GM06990 (cell line): ENCODE measurements around the gene ENPP7.

Experiments
- DNase-seq: peaks from one replicate; pipeline ENCODE4 v3.0.0-alpha.2; 2011; ENCODE audit not compliant: insufficient read length; ENCODE audit errors: extremely low read depth
- H3K27me3 ChIP-seq: replicated peaks from 2 replicates; pipeline ENCODE4 v1.6.0; 2011; ENCODE audit warnings: low read length; ENCODE audit not compliant: control insufficient read depth, insufficient read depth
- H3K36me3 ChIP-seq: 2 replicates; pipeline ENCODE4 v1.5.1; 2011; ENCODE audit warnings: low read length; ENCODE audit not compliant: control insufficient read depth, insufficient read depth
- H3K4me3 ChIP-seq: replicated peaks from 2 replicates; pipeline ENCODE4 v1.5.1; 2011; ENCODE audit warnings: low read depth, mild to moderate bottlenecking, control low read depth, low read length
- CTCF ChIP-seq: IDR thresholded peaks from 2 replicates; pipeline ENCODE4 v1.5.1; 2011; ENCODE audit warnings: low read length, control low read depth, mild to moderate bottlenecking, inconsistent platforms; ENCODE audit not compliant: insufficient read depth, poor library complexity, severe bottlenecking

The ENPP7 gene

GRCh38 chr17:79685121-79685520, 45.6 kb upstream of the ENPP7 start:
- TF ChIP-seq CTCF = no peak
- DNase-seq = no peak
- H3K36me3 ChIP-seq = no peaks in the 10 kb centered on the region
- no peaks in the 10 kb centered on the region; the same call in 1 of the 2 replicates for H3K27me3 ChIP-seq
- H3K4me3 ChIP-seq = no peak overlapping the region

DNA sequence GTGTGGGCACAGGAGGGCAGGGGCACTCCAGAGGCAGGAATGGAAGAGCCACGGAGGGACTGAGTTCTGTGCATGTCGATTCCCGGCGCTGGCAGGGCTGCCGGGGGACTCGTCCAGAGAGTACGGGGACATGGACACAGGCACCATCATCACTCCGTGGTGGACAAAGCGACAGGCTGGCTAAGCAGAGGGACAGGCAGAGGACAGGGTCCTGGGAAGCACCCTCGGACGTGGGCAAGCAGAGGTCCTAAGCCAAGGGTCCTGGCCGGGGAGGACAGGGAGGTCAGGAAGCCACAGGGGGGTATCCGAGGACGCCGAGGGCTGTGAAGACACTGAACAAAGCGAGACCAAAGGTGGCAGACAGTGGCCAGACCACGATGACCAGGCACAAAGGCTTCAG, 44.3 kb upstream of the ENPP7 start:
- Histone ChIP-seq H3K36me3 (no peaks in the 10 kb centered on the region), H3K27me3 (peaks cover 1% of the 10 kb centered on the region; the same call in 1 of the 2 replicates)

GRCh38 chr17:79690466-79690865, 40.3 kb upstream of the ENPP7 start:
- no peak for DNase-seq
- no peak for TF ChIP-seq CTCF
- H3K4me3 ChIP-seq = no peak overlapping the region
- H3K27me3 ChIP-seq = peaks cover 1% of the 10 kb centered on the region; the same call in 1 of the 2 replicates
- no peaks in the 10 kb centered on the region for H3K36me3 ChIP-seq

More for the DNA sequence above, 44.3 kb upstream of the ENPP7 start:
- no peak overlapping the region for H3K4me3 ChIP-seq
- TF ChIP-seq CTCF = no peak
- DNase-seq = no peak

DNA sequence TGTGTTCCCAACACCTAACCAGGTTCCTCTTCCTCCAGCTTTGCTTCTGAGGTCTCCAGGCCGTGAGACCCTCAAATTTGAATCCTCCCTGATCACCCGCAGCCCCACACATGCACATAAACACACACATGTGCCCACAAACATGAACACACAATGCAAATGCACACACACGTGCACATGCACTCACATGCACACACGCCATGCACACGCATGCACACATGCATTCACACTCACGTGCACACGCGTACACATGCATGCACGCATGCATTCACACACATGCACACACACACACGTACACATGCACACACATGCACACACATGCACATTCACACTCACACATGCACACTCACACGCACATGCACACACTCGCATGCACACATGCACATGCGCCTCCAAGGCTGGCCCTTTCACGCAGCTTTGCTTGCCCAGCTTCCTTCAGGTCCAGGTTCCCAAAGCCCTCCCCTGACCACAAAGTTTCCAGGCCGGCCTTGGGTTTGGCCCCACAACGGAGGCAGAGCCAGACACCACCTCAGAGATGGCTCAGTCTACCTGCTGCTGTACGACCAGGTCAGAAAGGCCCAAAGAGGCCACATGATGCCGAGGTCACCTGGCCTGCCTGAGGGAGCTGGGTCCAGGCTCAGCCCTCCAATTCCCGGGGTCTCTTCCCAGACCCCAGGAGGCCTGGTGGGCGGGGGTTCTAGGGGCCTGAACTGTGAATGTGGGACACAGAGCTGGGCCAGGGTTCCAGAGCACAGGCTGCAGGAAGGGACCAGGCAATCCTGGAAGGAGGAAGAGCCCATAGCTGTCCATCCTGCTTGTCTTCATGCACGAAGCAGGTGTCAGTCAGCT, 39.5 kb upstream of the ENPP7 start:
- H3K4me3 ChIP-seq = no peak overlapping the region
- no peak for TF ChIP-seq CTCF
- no peaks in the 10 kb centered on the region for H3K36me3 ChIP-seq
- no peak for DNase-seq
- peaks cover 1% of the 10 kb centered on the region; the same call in 1 of the 2 replicates for H3K27me3 ChIP-seq

DNA sequence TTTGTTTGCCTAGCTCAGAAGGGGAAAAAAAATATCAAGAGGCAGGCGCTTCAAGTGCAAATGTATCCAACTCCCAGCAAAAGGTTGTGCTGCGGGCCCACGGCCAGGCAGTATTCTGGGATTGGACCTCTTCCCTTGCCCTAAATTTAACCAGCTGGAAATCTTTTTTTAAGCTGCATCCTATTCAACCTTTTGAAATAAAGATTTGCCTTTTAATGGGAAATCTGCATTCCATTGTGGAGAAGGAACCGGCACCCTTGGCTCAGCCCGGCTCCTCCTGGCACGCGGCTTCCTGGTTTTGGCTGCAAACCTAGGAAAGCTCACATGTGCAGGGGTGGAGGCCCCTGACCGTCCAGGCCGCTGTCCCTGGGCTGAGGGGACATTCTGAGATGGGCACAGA, 38.8 kb upstream of the ENPP7 start:
- Histone ChIP-seq H3K27me3 (peaks cover 1% of the 10 kb centered on the region; the same call in 1 of the 2 replicates), H3K36me3 (no peaks in the 10 kb centered on the region), H3K4me3 (no peak overlapping the region)
- no peak for TF ChIP-seq CTCF
- DNase-seq = no peak

DNA sequence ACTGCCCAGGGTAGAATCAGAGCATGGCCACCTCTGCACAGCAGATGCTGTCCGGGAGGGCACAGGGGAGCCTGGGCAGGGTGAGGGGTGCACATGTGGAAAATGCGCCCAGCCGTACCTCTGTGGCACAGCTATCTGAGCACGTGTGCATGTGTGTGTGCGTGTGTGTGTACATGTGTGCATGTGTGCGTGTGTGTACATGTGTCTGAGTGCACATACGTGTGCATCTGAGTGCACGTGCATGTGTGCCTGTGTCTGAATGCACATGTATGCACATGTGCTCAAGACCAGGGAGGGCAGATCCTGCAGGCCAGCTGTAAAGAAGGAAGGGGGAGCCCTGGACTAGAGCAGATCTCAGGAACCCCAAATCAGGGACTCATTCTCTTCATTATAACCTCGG, 37.3 kb upstream of the ENPP7 start:
- H3K36me3 ChIP-seq = no peaks in the 10 kb centered on the region
- H3K27me3 ChIP-seq = peaks cover 1% of the 10 kb centered on the region; the same call in 1 of the 2 replicates
- no peak for TF ChIP-seq CTCF
- no peak overlapping the region for H3K4me3 ChIP-seq
- no peak for DNase-seq
